Activated gamma-delta T cell treated with Interleukin-2 at 50 U/mL for 16 hours (primary cell): Measurements from ENCODE around the gene TBC1D5.

Experiments used
- DNase-seq: peaks from one replicate; pipeline ENCODE4 v3.0.0-alpha.2; 2020

Gene TBC1D5

GRCh38 chr3:17584066-17584465, 158.4 kb downstream of the TBC1D5 start:
- DNase-seq, result no peak

GRCh38 chr3:17583530-17583929, 158.9 kb downstream of the TBC1D5 start:
- DNase-seq, result no peak

GRCh38 chr3:17581421-17582080, 160.9 kb downstream of the TBC1D5 start:
- no peak for DNase-seq

GRCh38 chr3:17580901-17581300, 161.5 kb downstream of the TBC1D5 start:
- DNase-seq, result no peak

GRCh38 chr3:17579289-17580031, 163.0 kb downstream of the TBC1D5 start:
- no peak for DNase-seq

- no peak for DNase-seq
Measured at GRCh38 chr3:17577796-17578520, 164.5 kb downstream of the TBC1D5 start.

- no peak for DNase-seq
Measured at GRCh38 chr3:17573396-17573795, 169.0 kb downstream of the TBC1D5 start.

- DNase-seq, result no peak
Measured at GRCh38 chr3:17571686-17572085, 170.7 kb downstream of the TBC1D5 start.

- DNase-seq, result no peak
Measured at GRCh38 chr3:17562845-17563244, 179.6 kb downstream of the TBC1D5 start.

GRCh38 chr3:17558565-17558964, 183.9 kb downstream of the TBC1D5 start:
- no peak for DNase-seq

GRCh38 chr3:17557749-17558463, 184.5 kb downstream of the TBC1D5 start:
- no peak for DNase-seq

- no peak for DNase-seq
Measured at GRCh38 chr3:17555525-17555924, 186.9 kb downstream of the TBC1D5 start.

GRCh38 chr3:17554078-17554477, 188.4 kb downstream of the TBC1D5 start:
- DNase-seq, result no peak

- no peak for DNase-seq
Measured at GRCh38 chr3:17553080-17553479, 189.4 kb downstream of the TBC1D5 start.

GRCh38 chr3:17552351-17552750, 190.1 kb downstream of the TBC1D5 start:
- no peak for DNase-seq

- no peak for DNase-seq
Measured at GRCh38 chr3:17551895-17552294, 190.5 kb downstream of the TBC1D5 start.

GRCh38 chr3:17551333-17551732, 191.1 kb downstream of the TBC1D5 start:
- no peak for DNase-seq

- DNase-seq, result no peak
Measured at GRCh38 chr3:17550624-17551023, 191.8 kb downstream of the TBC1D5 start.

GRCh38 chr3:17546500-17547255, 195.8 kb downstream of the TBC1D5 start:
- DNase-seq, result no peak

- no peak for DNase-seq
Measured at GRCh38 chr3:17544632-17545031, 197.8 kb downstream of the TBC1D5 start.

GRCh38 chr3:17542591-17542990, 199.8 kb downstream of the TBC1D5 start:
- no peak for DNase-seq

- no peak for DNase-seq
Measured at GRCh38 chr3:17539436-17539835, 203.0 kb downstream of the TBC1D5 start.

GRCh38 chr3:17535274-17535673, 207.2 kb downstream of the TBC1D5 start:
- no peak for DNase-seq
